ENCODE measurements around the gene ANKH. TPM values are rescaled to one million over a fixed set of nuclear protein-coding genes. Genes with fewer than 3 reads are reported as not detected.

ANKH gene
- total and polyA plus RNA-seq, 10 of the 15 experiments (the other 5 are each of a cell fraction or from before 2014, with no cell fraction given) = 2.1 to 43.9 (median 14.4) TPM

GRCh38 chr5:14909369-14909768 lies 37.8 kb upstream of the ANKH start:
- ATAC-seq = no peak
- BruUV-seq (replicated peaks) = no TSS peak
- no peak for DNase-seq (ENCODE audit: low read depth, low spot score)
- intact Hi-C loops (cut with micrococcal nuclease; ENCODE audit: unreplicated experiment) (no loop called here), in situ Hi-C loops (cut with MboI) (no loop called here)
- Histone ChIP-seq H4K20me1 (ENCODE audit: control insufficient read depth, insufficient read depth) (no peaks in the 10 kb centered on the region), H2AFZ (ENCODE audit: control insufficient read depth, low read depth, low read length) (no peak overlapping the region), H3K79me2 (ENCODE audit: control insufficient read depth, insufficient read depth, low read length) (no peaks in the 10 kb centered on the region), H3K27ac (ENCODE audit: control insufficient read depth, insufficient read depth) (no peak overlapping the region), H3K27me3 (replicated peaks in 1 of 2; ENCODE audit: control insufficient read depth in 2 of 2, insufficient read depth in 2 of 2, low read length in 1 of 2) (no peaks in the 10 kb centered on the region; a peak in 1 of 4 replicates), H3K4me2 (ENCODE audit: control insufficient read depth, insufficient read depth) (no peak overlapping the region), H3K36me3 (ENCODE audit: control insufficient read depth in 2 of 2, insufficient read depth in 2 of 2, low read length in 1 of 2) (no peaks in the 10 kb centered on the region), H3K4me3 (no peak overlapping the region), H3K9ac (ENCODE audit: control insufficient read depth, insufficient read depth, low read length) (no peak overlapping the region), H3K9me3 (replicated peaks; ENCODE audit: control insufficient read depth, insufficient read depth, low read length) (no peaks in the 10 kb centered on the region), H3K4me1 (ENCODE audit: control insufficient read depth, insufficient read depth, low read length) (no peaks in the 10 kb centered on the region)
- ChIA-PET SMC1A (ENCODE audit: uncharacterized antibody, unreplicated experiment) (no interaction called here), RAD21 (ENCODE audit: unreplicated experiment) (no interaction called here), POLR2A (no interaction called here), CTCF (no interaction called here)
- WGBS (ENCODE audit: insufficient coverage, insufficient replicate concordance, low lambda C conversion rate, missing lambda C conversion rate) = 67% methylated on average over 2 of the region's 2 CpGs
- FAIRE-seq = no peak
- TF ChIP-seq, protein P1, sequence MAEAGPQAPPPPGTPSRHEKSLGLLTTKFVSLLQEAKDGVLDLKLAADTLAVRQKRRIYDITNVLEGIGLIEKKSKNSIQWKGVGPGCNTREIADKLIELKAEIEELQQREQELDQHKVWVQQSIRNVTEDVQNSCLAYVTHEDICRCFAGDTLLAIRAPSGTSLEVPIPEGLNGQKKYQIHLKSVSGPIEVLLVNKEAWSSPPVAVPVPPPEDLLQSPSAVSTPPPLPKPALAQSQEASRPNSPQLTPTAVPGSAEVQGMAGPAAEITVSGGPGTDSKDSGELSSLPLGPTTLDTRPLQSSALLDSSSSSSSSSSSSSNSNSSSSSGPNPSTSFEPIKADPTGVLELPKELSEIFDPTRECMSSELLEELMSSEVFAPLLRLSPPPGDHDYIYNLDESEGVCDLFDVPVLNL (IDR thresholded peaks at IDR 0.05; ENCODE audit: low read depth, low read length) = no peak
- TF ChIP-seq, protein P2, sequence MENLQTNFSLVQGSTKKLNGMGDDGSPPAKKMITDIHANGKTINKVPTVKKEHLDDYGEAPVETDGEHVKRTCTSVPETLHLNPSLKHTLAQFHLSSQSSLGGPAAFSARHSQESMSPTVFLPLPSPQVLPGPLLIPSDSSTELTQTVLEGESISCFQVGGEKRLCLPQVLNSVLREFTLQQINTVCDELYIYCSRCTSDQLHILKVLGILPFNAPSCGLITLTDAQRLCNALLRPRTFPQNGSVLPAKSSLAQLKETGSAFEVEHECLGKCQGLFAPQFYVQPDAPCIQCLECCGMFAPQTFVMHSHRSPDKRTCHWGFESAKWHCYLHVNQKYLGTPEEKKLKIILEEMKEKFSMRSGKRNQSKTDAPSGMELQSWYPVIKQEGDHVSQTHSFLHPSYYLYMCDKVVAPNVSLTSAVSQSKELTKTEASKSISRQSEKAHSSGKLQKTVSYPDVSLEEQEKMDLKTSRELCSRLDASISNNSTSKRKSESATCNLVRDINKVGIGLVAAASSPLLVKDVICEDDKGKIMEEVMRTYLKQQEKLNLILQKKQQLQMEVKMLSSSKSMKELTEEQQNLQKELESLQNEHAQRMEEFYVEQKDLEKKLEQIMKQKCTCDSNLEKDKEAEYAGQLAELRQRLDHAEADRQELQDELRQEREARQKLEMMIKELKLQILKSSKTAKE (IDR thresholded peaks at IDR 0.05; ENCODE audit: low read depth, poor library complexity, severe bottlenecking) = no peak
- TF ChIP-seq, protein P3, sequence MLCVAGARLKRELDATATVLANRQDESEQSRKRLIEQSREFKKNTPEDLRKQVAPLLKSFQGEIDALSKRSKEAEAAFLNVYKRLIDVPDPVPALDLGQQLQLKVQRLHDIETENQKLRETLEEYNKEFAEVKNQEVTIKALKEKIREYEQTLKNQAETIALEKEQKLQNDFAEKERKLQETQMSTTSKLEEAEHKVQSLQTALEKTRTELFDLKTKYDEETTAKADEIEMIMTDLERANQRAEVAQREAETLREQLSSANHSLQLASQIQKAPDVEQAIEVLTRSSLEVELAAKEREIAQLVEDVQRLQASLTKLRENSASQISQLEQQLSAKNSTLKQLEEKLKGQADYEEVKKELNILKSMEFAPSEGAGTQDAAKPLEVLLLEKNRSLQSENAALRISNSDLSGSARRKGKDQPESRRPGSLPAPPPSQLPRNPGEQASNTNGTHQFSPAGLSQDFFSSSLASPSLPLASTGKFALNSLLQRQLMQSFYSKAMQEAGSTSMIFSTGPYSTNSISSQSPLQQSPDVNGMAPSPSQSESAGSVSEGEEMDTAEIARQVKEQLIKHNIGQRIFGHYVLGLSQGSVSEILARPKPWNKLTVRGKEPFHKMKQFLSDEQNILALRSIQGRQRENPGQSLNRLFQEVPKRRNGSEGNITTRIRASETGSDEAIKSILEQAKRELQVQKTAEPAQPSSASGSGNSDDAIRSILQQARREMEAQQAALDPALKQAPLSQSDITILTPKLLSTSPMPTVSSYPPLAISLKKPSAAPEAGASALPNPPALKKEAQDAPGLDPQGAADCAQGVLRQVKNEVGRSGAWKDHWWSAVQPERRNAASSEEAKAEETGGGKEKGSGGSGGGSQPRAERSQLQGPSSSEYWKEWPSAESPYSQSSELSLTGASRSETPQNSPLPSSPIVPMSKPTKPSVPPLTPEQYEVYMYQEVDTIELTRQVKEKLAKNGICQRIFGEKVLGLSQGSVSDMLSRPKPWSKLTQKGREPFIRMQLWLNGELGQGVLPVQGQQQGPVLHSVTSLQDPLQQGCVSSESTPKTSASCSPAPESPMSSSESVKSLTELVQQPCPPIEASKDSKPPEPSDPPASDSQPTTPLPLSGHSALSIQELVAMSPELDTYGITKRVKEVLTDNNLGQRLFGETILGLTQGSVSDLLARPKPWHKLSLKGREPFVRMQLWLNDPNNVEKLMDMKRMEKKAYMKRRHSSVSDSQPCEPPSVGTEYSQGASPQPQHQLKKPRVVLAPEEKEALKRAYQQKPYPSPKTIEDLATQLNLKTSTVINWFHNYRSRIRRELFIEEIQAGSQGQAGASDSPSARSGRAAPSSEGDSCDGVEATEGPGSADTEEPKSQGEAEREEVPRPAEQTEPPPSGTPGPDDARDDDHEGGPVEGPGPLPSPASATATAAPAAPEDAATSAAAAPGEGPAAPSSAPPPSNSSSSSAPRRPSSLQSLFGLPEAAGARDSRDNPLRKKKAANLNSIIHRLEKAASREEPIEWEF (IDR thresholded peaks at IDR 0.05; ENCODE audit: insufficient replicate concordance, low read depth, low read length) = no peak
- TF ChIP-seq CREB1 (IDR thresholded peaks at IDR 0.05; ENCODE audit: low read depth) (no peak), RBBP5 (conservative IDR thresholded peaks at IDR 0.05) (no peak), BCL11A (IDR thresholded peaks at IDR 0.05; ENCODE audit: low read depth, low read length) (no peak), SRF (IDR thresholded peaks at IDR 0.05; ENCODE audit: low read depth in 2 of 2, low read length in 2 of 2) (no peak), ZNF217 (IDR thresholded peaks at IDR 0.05) (no peak), GATAD2B (conservative IDR thresholded peaks at IDR 0.05; ENCODE audit: low read depth) (no peak), IRF3 (IDR thresholded peaks at IDR 0.05) (no peak), DPF2 (IDR thresholded peaks at IDR 0.05) (no peak), SUZ12 (IDR thresholded peaks at IDR 0.05; ENCODE audit: unreplicated experiment) (no peak)
- TF ChIP-seq, protein P4, sequence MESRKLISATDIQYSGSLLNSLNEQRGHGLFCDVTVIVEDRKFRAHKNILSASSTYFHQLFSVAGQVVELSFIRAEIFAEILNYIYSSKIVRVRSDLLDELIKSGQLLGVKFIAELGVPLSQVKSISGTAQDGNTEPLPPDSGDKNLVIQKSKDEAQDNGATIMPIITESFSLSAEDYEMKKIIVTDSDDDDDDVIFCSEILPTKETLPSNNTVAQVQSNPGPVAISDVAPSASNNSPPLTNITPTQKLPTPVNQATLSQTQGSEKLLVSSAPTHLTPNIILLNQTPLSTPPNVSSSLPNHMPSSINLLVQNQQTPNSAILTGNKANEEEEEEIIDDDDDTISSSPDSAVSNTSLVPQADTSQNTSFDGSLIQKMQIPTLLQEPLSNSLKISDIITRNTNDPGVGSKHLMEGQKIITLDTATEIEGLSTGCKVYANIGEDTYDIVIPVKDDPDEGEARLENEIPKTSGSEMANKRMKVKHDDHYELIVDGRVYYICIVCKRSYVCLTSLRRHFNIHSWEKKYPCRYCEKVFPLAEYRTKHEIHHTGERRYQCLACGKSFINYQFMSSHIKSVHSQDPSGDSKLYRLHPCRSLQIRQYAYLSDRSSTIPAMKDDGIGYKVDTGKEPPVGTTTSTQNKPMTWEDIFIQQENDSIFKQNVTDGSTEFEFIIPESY (IDR thresholded peaks at IDR 0.05) = no peak

All from GM12878 (cell line).